Upper lobe of right lung (tissue), 1 donor: ENCODE results near the gene ADTRP. TPM values are rescaled to one million over a fixed set of nuclear protein-coding genes. Genes with fewer than 3 reads are reported as not detected.

Source experiments
- ATAC-seq: fragments of 200-7000 bp; cut with Tn5 transposase; one replicate; pipeline ENCODE4 v1.9.1; 2020; ENCODE audit warnings: mild to moderate bottlenecking, moderate library complexity
- DNase-seq: peaks from one replicate; pipeline ENCODE4 v3.0.0-alpha.2; 2020
- H3K27ac ChIP-seq: fragments of 200-600 bp; one replicate; pipeline ENCODE4 v1.8.0; 2022
- H3K27me3 ChIP-seq: fragments of 200-600 bp; one replicate; pipeline ENCODE4 v1.8.0; 2022; ENCODE audit warnings: mild to moderate bottlenecking
- H3K36me3 ChIP-seq: fragments of 200-600 bp; one replicate; pipeline ENCODE4 v1.8.0; 2022
- H3K4me1 ChIP-seq: fragments of 200-600 bp; one replicate; pipeline ENCODE4 v1.8.0; 2022
- H3K4me3 ChIP-seq: fragments of 200-600 bp; one replicate; pipeline ENCODE4 v1.8.0; 2022; ENCODE audit warnings: mild to moderate bottlenecking
- H3K9me3 ChIP-seq: fragments of 200-600 bp; one replicate; pipeline ENCODE4 v1.8.0; 2022
- CTCF ChIP-seq: fragments of 200-600 bp; IDR thresholded peaks from one replicate; pipeline ENCODE4 v1.8.0; 2022; ENCODE audit warnings: antibody characterized with exemption
- intact Hi-C: fragments of 100-400 bp; cut with DNase I; formaldehyde crosslinking; loops from one replicate; pipeline ENCODE4 v1.11.0; 2022
- total RNA-seq: library from RNA; stranded (reverse); fragmentation: NEBNext Ultra II Directional; extraction: Animal tissue kit (Norgen Biotek cat#: 25700); gene quantifications from one replicate; pipeline ENCODE4 v1.2.1, GENCODE V29; 2021
- donor health status: DM: no; HTN: yes; CAD: no; lungs with severe emphysema.

Gene ADTRP
- total RNA-seq, 1 donor from 2014 or later, result 21.0 TPM

GRCh38 chr6:11672669-11673068, 105.9 kb downstream of the ADTRP start:
- intact Hi-C loops, result no loop called here
- Histone ChIP-seq H3K27me3 (no peaks in the 10 kb centered on the region), H3K27ac (no peak overlapping the region), H3K4me1 (no peaks in the 10 kb centered on the region), H3K9me3 (no peaks in the 10 kb centered on the region), H3K4me3 (no peak overlapping the region), H3K36me3 (no peaks in the 10 kb centered on the region)
- TF ChIP-seq CTCF, result no peak
- ATAC-seq, result no peak
- no peak for DNase-seq

- Histone ChIP-seq H3K36me3 (no peaks in the 10 kb centered on the region), H3K4me1 (no peaks in the 10 kb centered on the region), H3K27ac (no peak overlapping the region), H3K27me3 (no peaks in the 10 kb centered on the region), H3K9me3 (no peaks in the 10 kb centered on the region), H3K4me3 (no peak overlapping the region)
- ATAC-seq (no peak), DNase-seq (no peak)
- no peak for TF ChIP-seq CTCF
- intact Hi-C loops, result no loop called here
These were observed 106.3 kb downstream of the ADTRP start for GRCh38 chr6:11672256-11672655.

- Histone ChIP-seq H3K27me3 (no peaks in the 10 kb centered on the region), H3K27ac (no peak overlapping the region), H3K4me1 (no peaks in the 10 kb centered on the region), H3K36me3 (no peaks in the 10 kb centered on the region), H3K4me3 (no peak overlapping the region), H3K9me3 (no peaks in the 10 kb centered on the region)
- TF ChIP-seq CTCF, result no peak
- intact Hi-C loops, result no loop called here
- ATAC-seq, result no peak
- no peak for DNase-seq
These were observed 108.9 kb downstream of the ADTRP start for GRCh38 chr6:11669696-11670095.

DNA sequence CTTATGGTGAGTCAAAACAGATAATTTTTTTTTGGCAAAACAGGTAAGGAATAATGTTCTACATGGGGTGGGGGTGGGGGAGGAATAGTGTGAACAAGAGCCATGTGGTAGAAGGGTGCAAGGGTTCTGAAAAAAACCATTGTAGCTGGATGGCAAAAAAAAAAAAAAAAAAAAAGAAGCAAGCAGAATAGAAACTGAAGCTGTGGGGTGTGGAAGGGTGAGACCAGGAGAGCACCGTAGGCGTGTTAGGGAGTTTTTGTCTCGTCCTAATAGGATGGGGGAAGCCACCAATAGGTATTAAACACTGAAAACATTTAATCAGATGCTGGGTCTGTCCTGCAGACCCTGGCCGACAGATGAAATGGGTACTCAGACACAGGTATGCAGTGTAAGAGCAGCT, 110.1 kb downstream of the ADTRP start:
- intact Hi-C loops, result no loop called here
- Histone ChIP-seq H3K4me3 (no peak overlapping the region), H3K9me3 (no peaks in the 10 kb centered on the region), H3K27me3 (no peaks in the 10 kb centered on the region), H3K36me3 (no peaks in the 10 kb centered on the region), H3K4me1 (no peaks in the 10 kb centered on the region), H3K27ac (no peak overlapping the region)
- TF ChIP-seq CTCF, result no peak
- no peak for DNase-seq
- no peak for ATAC-seq

DNA sequence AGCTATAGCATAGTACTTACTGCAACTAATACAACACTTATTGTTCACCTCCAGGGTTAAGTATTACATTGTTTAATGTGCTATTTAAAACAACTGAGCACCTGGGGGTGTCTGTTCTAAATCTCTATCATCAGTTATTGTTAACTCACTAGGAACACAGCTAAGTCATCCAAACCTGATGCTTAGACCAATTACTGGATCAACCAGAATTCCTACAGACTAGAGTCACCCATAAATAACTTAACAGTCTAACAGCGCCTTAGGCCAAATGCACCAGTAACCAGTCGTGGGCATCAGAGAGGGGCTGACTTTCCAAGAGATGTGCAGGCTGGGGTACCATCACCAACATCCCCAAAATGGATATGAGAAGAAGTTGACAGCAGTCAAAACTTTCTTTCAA, 110.7 kb downstream of the ADTRP start:
- ATAC-seq, result no peak
- Histone ChIP-seq H3K9me3 (no peaks in the 10 kb centered on the region), H3K4me3 (no peak overlapping the region), H3K27me3 (no peaks in the 10 kb centered on the region), H3K36me3 (no peaks in the 10 kb centered on the region), H3K27ac (no peak overlapping the region), H3K4me1 (no peaks in the 10 kb centered on the region)
- DNase-seq, result no peak
- TF ChIP-seq CTCF, result no peak
- intact Hi-C loops, result no loop called here

DNA sequence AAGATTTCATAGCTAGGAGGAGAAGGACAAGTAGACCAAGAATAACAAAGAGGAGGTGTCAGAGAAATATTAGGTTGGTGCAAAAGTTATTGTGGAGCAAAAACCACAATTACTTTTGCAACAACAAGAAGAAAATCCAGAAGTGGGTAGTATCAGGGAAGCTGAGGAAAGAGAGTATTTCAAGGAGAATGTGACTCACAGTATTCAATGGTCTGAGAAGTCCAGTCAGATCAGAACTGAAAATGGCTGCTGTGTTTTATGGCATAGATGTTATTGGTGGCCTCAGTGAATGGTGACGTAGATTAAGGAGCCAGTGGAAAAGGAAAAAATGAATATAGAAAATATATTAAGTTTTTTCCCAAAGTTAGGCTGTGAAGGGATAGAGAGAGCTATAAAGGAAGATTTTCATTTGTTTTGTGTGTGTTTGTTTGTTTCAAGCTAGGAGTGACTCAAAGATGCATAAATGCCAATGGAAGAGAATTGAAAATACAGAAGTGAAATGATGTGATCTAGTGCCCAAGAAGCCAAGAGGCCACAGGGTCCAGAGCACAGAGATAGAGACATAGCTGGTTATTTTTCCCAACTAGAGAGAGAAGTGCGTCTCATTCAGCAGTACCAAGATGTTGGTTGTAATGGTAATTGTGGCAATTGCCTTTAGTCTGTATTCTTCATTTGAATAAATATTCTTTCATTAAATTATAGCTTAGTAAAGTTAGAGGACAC, 112.8 kb downstream of the ADTRP start:
- H3K9me3 ChIP-seq, result no peaks in the 10 kb centered on the region
- H3K27ac ChIP-seq, result no peak overlapping the region
- ATAC-seq (no peak), DNase-seq (no peak)
- H3K4me1 ChIP-seq, result no peaks in the 10 kb centered on the region
- intact Hi-C loops, result no loop called here
- no peak overlapping the region for H3K4me3 ChIP-seq
- TF ChIP-seq CTCF, result no peak
- H3K27me3 ChIP-seq, result no peaks in the 10 kb centered on the region
- H3K36me3 ChIP-seq, result no peaks in the 10 kb centered on the region
